RWPE1 (cell line): ENCODE measurements around the gene TRIB2.
"Not testable (repeated sequence)": the region's sequence is repeated elsewhere in the genome, so short reads cannot be mapped to it uniquely, and the experiment has no call there.

Source experiments
- CTCF ChIA-PET: fragments of 350-600 bp; sonication (Branson Sonifier 250); formaldehyde crosslinking; extraction: SDS; loops from one replicate; lab custom pipeline; 2021; lab: Yijun Ruan, JAX
- POLR2A ChIA-PET: fragments of 400-600 bp; formaldehyde crosslinking; extraction: SDS; loops from one replicate; lab custom pipeline; 2020; ENCODE audit warnings: antibody characterized with exemption; ENCODE audit not compliant: low non-redundant PET; lab: Yijun Ruan, JAX
- DNase-seq: peaks from one replicate; pipeline ENCODE4 v3.0.0; 2012; ENCODE audit warnings: low spot score
- H3K27ac ChIP-seq: fragments of 450-650 bp; 2 replicates; pipeline ENCODE4 v1.5.1; 2017
- TF ChIP-seq, protein P1 (sequence below): fragments of 450-650 bp; conservative IDR thresholded peaks from 2 replicates; pipeline ENCODE4 v1.5.1; 2017; ENCODE audit warnings: low read depth, mild to moderate bottlenecking

TRIB2 gene

DNA sequence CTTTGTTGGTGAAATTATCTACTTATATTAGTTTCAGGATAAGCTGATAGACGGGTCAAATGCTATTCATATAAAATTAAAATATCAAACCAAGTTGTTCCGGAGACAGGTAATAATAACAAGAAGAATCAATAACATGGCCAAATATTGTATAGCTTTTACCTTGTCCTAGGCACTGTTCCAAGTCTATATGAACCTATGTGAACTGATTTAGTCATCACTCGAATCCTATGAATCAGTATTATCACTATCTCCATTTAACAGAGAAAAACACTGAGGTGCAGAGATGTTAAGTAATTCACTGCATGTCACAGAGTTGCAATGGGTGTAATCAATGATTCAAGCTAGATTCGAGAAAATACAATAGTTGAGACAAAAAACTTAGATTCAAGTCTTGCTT lies 40.0 kb upstream of the TRIB2 start:
- peak; percentile 41 for DNase-seq
- TF ChIP-seq, protein P1, sequence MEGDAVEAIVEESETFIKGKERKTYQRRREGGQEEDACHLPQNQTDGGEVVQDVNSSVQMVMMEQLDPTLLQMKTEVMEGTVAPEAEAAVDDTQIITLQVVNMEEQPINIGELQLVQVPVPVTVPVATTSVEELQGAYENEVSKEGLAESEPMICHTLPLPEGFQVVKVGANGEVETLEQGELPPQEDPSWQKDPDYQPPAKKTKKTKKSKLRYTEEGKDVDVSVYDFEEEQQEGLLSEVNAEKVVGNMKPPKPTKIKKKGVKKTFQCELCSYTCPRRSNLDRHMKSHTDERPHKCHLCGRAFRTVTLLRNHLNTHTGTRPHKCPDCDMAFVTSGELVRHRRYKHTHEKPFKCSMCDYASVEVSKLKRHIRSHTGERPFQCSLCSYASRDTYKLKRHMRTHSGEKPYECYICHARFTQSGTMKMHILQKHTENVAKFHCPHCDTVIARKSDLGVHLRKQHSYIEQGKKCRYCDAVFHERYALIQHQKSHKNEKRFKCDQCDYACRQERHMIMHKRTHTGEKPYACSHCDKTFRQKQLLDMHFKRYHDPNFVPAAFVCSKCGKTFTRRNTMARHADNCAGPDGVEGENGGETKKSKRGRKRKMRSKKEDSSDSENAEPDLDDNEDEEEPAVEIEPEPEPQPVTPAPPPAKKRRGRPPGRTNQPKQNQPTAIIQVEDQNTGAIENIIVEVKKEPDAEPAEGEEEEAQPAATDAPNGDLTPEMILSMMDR: no peak
- CTCF ChIA-PET: no interaction called here
- POLR2A ChIA-PET: interaction anchor here (0.5 kb wide), 1 partner anchor 181 kb away, joined by 3 read pairs; no protein-coding TSS in a partner anchor
- H3K27ac ChIP-seq: no peak overlapping the region

DNA sequence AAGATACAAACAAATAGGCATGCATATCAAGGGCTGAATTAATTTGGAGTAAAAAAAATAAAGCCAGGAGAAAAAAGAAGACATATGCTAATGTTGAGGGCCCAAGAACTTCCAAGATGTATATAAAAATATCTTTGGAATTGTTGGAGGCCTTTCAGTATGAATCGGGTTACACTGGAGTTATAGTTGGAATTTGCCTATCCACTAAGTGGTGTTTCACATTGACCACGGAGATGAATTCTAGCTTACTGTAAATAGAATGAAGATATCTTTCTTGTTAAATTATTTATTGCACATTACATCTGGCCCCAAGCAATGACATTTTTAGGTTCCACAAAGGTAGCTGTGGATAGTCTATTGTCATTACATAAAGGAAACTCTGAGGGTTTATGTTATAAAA lies 38.5 kb upstream of the TRIB2 start:
- no peak for DNase-seq
- no peak overlapping the region for H3K27ac ChIP-seq
- CTCF ChIA-PET: interaction anchor here (0.7 kb wide), 1 partner anchor 9 kb away, joined by 5 read pairs; no protein-coding TSS in a partner anchor
- POLR2A ChIA-PET: no interaction called here
- TF ChIP-seq, protein P1: no peak

DNA sequence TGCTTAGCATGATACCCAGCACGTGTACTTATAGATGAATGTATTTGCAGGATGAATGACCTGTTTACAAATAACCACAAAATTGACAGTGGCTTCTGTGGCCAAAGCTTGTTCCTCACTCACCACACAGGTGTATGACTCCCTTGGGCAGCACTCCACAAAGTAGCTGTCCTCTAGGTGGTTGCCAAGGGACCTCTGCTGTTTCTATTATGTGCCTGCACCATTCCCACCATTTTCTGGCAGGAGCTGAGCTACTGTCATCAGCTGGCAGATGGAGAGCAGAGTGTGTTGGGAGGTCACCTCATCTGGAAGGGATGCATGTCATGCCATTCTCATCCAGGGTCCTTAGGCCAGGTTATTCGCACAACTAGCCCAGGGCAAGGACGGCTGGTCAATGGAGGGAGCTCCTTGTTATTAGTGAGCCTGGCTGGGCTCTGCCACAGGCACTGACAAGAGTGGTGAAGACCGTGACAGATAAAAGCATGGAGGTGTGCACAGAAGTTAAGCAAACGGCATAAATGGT lies 37.1 kb upstream of the TRIB2 start:
- no peak overlapping the region for H3K27ac ChIP-seq
- TF ChIP-seq, protein P1: no peak
- ChIA-PET CTCF (interaction anchor here (0.6 kb wide), 1 partner anchor 246 kb away, joined by 3 read pairs; no protein-coding TSS in a partner anchor), POLR2A (no interaction called here)
- no peak for DNase-seq

DNA sequence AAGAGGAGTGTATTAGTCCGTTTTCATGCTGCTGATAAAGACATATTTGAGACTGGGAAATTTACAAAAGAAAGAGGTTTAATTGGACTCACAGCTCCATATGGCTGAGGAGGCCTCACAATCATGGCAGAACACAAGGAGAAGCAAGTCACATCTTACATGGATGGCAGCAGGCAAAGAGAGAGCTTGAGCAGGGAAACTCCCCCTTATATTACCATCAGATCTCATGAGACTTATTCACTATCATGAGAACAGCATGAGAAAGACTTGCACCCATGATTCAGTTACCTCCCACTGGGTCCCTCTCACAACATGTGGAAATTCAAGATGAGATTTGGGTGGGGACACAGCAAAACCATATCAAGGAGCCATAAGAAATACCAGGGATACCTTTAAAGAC lies 36.6 kb upstream of the TRIB2 start:
- H3K27ac ChIP-seq, DNase-seq, CTCF ChIA-PET, POLR2A ChIA-PET: not testable (repeated sequence)

DNA sequence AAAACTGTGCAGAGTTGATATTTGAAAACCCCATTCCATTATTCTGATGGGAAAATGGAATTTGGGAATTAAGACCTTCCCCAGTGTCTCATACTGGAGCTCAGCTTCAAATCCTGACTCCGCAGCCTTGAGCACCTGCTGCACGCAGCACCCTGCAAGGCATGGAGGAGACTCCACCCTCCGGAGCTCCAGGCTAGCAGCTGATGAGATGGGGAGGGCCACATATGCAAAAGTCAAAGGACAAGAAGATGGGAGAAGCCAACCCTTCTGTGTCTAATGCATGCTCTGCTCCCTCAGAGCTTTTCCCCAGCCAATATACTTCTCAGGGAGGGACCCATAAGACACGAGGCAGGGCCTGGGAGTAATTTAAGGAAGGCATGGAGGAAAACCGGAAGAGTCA lies 34.7 kb upstream of the TRIB2 start:
- POLR2A ChIA-PET: no interaction called here

DNA sequence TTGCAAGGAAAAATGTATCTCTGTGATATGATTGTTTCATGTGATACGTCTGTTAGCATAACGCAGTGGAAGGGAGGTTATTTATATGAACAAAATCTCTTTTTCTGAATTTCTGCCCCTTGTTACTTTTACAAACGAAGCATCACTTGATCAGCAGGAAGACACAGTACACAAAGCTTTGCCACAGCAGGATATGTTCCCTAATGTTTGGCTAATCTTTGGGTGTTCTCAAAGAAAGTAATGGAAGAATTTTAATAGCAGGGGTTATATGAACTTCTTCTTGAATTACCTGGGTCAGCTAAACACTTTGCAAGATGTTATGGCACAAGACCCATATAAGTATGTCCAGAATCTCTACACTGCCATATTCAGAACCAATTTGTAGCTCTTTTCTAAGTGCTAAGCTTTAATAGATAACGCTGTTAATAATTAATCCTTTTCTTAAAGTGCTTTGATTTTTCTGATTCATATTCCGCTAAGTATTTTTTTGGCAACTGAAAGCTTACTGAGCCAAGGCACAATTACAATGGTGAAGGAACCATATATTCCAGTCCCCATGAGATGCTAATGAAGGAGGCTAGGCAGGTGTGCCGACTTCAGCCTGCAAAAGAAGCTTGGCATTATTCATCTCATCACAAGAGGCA lies 33.2 kb upstream of the TRIB2 start:
- peak overlapping the region; percentile 64 for H3K27ac ChIP-seq
- CTCF ChIA-PET: interaction anchor here (0.6 kb wide), 1 partner anchor 17 kb away, joined by 3 read pairs; no protein-coding TSS in a partner anchor
- POLR2A ChIA-PET: no interaction called here
- DNase-seq: no peak
- TF ChIP-seq, protein P1: no peak

More for the DNA sequence above, 34.7 kb upstream of the TRIB2 start:
- H3K27ac ChIP-seq: no peak overlapping the region
- DNase-seq: no peak
- CTCF ChIA-PET: no interaction called here
- TF ChIP-seq, protein P1: no peak

DNA sequence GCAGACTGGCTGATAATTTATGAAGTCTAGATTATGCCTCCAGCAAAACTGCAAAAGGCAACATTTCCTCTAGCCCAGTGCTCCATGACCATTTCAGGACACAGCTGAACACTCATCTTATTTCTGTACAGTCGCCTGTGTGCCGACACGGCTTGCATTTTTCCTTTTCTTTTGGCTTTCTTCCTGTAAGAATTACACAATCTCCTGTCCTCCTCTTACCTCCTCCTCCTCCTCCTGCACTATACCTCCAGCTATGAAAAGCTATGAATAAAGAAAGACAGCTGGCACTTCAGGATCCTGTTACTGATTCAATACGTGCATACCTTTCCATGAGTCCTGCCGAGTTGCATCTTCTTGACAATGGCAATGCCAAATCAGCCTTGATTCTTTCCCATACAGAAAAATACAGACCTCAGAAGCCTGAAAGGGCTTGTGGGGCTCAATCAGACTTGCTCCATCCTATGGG lies 32.2 kb upstream of the TRIB2 start:
- DNase-seq: peak; percentile 59
- peak overlapping the region; percentile 64 for H3K27ac ChIP-seq
- TF ChIP-seq, protein P1: no peak
- ChIA-PET POLR2A (no interaction called here), CTCF (interaction anchor here (0.6 kb wide), 2 partner anchors 18 to 99 kb away, joined by 3 read pairs; no protein-coding TSS in a partner anchor)
